Right renal pelvis (tissue), 4 donors: ENCODE data around the gene SYNE2. TPM values are rescaled to one million over a fixed set of nuclear protein-coding genes. Genes with fewer than 3 reads are reported as not detected.

ENCODE experiments used
- DNase-seq, 4 donors: peaks; one replicate each; pipeline ENCODE4 v3.0.0-alpha.2; 2013; ENCODE audit warnings: low read depth in 4 of 4, low spot score in 3 of 4, missing footprints in 1 of 4
- polyA plus RNA-seq, 4 donors: library from polyadenylated mRNA; unstranded; fragments of 120-200 nt; gene quantifications; one replicate each; pipeline ENCODE4 v1.2.1, GENCODE V29; 2013; ENCODE audit not compliant: insufficient read length in 4 of 4

The SYNE2 gene
- polyA plus RNA-seq, 4 donors: 102 to 122 (median 115) TPM

DNA sequence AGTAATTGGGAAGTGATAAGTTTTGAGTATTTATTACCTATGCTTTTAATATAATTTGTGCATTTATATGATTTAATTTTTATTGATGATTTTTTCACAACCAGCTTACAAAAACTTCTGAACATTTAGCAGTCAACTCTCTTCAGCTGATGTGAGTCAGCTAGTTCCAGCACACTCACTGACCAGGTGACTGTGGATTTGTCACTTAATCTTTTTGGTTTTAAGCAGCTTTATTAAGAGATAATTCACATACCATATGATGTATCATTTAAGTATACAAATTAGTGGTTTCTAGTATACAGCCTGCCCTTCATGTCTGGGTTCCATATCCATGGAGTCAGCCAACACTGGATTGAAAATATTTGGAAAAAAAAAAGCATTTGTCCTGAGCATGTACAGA is 103.5 kb downstream of the SYNE2 start:
- no peak for DNase-seq

DNA sequence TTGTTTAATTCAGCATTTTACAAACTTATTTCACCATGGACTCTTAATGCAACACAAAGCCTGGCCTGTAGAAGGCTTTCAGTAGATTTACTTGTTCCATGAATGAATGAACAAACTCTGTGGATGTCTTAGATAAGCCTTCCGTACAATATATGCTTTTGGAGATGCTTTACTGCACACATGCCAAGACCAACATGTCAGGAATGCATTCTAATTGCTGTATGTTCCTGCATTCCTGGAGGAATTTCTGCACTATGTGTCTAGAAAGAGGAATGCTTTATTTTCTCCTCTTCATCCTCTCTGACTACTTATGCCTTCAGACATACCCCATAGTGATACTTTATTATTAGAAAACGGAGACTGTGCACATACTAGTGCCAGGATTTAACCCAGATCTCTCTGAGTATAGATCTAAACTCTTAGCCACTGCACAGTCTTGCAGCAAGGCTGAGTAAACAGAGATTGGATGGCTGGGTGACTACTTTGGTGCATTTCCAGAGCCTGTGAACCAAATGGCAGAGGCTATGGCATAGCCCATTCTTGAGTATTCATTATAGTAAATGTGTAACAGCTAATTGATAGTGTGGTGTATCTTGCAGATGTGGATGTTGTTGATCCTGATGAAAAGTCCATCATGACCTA is 108.2 kb downstream of the SYNE2 start:
- no peak for DNase-seq

DNA sequence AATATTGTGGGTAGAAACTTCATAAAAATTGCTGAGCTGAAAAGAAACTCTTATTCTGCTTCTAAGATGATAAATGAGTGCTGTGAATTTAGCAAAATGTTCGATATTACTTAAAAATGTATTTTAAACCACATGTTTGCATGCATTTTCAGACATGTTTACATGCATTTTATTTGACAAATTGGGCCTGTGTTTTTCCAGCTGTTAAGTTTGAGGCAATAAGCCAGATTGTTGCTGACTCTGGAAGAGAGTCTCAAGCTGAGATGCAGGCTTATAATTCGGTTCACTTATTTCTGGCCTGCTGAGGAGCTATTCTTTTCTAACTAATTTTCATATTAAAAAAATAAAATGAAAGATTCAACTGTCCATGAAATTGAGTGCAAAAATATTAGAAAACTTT is 110.1 kb downstream of the SYNE2 start:
- peak; percentile 23 to 61 (median 48) for DNase-seq

DNA sequence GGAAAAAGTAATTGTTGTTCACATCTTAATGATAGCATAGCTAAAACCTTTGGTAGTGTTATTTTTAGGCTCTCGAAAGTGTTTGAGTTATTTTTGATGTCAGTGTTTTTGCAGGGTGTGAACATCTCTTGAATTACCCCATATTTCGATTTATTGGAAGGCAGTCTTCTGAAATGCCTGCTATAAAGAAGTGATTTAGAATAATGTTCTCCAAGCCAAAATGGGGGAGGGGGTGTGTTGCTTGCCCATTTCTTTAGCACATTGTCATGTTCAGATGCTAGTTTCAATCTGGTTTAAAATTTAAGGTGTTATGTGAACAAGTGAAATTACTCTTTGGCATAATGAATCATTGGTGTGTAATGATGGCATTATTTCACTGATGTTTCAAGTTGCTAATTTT is 110.6 kb downstream of the SYNE2 start:
- DNase-seq: no peak

DNA sequence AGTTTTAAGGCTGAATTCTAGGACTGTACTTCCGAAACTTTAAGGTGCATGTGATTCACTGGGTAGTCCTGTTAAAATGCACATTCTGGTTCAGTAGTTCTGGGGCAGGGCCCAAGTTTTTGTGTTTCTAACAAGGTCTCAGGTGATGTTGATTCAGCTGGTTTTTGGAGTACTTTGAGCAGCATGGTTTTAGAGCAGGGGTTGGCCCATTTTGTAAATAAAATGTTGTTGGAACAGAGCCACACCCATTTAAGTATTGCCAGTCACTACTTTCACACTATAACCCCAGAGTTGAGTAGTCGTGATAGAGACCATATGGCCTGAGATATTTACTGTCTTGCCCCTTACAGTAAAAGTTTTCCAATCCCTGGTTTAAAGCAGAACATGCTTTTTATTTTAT is 111.3 kb downstream of the SYNE2 start:
- no peak for DNase-seq

DNA sequence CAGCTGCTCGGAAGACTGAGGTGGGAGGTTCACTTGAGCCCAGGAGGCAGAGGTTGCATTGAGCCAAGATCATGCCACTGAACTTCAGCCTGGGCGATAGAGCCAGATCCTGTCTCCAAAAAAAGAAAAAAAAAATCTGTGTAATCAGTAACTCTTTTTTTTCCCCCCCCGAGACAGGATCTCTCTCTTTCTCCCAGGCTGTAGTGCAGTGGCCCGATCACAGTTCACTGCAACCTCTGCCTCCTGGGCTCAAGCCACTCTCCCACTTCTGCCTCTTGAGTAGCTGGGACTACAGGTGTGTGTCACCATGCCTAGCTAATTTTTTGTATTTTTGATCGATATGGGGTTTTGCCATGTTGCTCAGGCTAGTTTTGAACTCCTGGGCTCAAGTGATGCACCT is 113.6 kb downstream of the SYNE2 start:
- no peak for DNase-seq

DNA sequence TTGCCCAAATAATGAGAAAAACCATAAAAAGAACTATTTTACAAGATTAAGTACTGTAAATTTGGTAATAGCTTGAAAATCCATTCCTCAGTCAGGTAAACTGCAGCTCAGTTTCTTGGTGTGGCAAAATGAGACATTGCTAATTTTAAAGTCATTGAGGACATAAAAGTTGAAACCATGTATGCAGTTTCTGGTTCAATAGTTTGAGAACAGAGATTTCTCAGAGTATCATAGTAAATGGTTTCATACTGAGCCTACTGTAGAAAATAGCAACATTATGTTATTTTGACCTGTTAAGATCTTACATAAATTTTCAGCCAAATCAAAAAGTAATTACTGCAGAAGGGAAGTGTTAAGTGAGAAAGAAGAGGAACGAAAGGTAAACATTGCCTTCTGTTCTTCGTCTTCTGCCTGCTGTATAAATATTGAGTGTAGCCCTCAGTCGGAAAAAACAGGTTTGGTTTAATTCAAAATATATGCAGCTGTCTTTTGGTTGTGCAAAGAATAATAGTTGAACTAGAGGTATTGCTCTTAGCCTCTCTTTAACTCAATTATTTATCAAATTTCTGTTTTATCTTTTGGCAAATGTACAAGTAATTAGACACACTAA is 119.6 kb downstream of the SYNE2 start:
- no peak for DNase-seq

DNA sequence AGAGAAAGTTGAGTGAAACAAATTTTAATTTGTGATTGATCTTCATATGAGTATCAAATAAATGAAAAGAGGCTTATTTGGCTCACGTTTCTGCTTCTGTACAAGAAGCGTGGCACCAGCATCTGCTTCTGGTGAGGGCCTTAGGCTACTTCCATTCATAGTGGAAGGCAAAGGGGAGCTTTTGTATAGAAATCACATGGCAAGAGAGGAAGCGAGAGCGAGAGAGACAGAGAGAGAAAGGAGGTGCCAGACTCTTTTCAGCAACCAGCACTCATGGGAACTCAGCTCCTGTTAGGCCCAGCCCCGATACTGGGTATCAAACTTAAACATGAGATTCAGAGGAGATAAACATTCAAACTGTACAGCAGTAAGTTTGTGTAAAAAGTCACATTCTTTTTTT is 121.4 kb downstream of the SYNE2 start:
- DNase-seq: no peak

DNA sequence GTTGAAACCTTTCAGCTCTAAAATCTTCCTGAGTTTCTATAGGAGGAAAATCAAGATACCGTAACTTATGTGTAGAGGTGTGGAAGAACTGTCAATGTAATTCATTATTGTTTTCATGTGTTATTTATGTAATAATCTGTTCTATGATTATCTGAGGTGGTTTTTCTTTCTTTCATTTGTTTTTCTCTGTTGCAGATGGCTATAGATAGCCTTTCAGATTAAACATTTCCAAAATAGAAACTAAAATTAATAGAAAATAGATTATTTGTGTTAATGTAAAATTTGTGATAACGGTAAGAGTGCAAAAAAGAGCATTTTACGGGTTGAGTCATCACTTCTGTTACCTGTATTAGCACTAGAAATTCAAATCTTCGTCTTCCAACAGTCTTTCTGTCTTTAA is 128.8 kb downstream of the SYNE2 start:
- DNase-seq: no peak

DNA sequence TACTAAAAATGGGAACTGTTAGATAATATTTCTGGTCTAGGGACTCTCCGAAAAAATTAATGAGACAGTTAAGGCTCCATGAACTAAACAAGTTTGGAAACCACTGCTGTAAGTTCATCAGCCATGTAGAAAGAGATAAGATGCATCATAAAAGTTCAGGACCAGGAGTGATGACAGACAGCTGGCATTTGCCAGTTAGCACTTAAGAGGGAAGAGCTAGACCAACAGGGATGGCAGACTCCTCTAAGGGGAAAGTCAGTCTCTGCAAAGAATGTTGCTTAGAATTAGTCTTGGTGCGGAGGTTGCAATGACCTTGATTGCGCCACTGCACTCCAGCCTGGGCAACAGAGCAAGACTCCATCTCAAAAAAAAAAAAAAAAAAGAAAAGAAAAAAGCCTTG is 129.4 kb downstream of the SYNE2 start:
- DNase-seq: no peak

DNA sequence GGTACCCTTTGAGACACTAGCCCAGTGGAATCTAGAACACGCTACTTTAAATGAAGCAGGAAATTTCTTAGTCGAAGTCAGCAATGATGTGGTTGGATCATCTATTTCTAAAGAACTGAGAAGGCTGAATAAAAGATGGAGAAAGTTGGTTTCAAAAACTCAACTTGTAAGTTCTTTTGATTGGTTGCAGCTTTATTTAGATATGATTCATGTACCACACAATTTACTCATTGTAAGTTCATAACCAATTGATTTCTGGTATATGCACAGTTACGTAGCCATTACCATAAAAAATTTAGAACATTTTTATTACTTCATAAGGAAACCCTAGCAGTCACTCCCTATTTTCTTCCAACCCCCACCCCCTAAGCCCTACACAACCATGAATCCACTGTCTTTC is 129.8 kb downstream of the SYNE2 start:
- DNase-seq: no peak

DNA sequence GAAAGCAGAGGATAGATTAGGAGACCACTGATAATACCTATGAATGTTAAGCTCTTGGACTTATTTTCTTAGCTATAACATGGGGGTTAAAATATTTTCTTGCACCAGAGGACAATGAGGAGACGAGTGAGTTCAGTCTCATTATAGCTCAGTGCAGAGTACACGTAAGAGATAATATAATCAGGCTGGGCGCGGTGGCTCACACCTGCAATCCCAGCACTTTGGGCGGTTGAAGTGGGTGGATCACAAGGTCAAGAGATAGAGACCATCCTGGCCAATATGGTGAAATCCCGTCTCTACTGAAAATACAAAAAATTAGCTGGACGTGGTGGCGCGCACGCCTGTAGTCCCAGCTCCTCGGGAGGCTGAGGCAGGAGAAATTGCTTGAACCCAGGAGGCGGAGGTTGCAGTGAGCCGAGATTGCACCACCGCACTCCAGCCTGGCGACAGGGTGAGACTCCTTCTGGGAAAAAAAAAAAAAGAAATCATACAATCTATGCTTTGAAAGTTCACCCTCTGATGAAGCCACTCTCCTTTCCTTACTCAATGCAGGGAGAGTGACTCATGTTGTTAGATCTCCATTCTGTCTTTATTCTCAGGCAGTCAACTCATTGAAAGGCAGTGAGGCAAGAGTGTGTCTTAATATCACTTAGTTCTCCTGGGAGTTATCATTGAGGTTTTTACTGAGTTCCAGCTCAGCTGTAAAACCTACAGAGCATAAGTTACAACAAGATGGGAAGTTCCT is 134.2 kb downstream of the SYNE2 start:
- no peak for DNase-seq

DNA sequence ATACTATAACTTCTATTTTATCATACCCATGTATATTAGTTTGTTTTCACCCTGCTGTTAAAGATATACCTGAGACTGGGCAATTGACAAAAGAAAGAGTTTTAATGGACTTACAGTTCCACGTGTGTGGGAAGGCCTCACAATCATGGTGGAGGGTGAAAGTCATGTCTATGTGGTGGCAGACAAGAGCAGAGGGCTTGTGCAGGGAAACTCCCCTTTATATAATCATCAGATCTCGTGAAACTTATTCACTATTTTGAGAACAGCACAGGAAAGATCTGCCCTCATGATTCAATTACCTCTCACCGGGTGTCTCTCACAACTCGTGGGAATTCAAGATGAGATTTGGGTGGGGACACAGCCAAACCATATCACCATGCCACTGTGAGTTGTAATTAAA is 135.8 kb downstream of the SYNE2 start:
- DNase-seq: no peak

DNA sequence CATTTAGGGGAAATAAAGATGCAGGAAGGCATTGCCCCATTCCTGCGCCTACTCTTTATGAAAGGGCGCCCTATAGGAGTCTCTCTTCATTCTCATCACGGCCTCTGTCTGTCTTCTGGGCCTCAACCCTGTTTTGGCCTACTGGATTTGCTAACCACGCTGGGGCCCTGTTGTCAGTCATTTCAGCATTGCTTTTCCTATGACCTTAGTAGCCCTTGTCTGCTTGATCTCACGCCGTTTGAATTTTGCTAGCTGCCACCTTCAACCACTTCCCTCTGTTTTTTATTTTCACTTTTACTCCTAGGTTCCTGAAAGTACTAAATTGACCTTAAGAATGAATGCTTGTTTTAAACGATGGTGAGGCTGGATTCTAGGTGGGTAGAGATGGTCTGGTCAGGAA is 139.0 kb downstream of the SYNE2 start:
- DNase-seq: no peak

DNA sequence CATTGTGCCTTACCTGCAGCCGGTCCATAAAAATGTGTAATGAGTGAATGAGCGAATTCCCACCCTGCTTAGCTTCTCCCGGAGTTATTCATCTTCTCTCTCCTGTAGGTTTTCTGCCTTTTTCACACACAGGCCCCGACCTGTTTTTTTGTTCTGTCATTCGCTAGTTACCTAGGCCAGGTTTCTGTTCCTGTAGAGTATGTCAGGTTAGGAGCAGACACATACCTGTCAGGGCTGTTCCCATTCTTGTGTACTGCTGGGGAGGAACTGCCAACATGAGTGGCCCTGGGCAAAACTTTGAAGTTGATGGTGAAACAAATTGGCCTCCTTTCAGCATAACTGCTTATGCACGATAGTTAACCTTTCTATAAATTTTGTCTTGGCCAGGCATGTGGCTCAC is 140.1 kb downstream of the SYNE2 start:
- no peak for DNase-seq

DNA sequence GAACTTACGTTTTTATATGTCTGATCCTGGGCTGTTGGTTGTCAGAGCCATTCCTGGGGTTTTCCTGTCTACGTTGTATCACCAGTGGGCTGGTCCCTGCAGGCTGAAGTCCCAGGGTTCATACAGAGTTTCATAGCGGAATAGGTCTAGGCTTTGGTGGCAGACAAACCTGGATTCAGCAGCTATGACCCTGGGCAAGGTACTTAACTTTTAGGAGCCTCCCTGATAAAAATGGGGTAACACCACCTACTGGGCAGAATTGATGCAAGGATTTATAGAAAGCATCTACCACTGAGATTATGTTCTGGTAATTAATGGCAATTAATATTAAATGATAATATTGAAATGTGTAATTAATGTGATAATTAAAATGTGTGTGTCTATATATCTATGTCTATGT is 141.2 kb downstream of the SYNE2 start:
- no peak for DNase-seq

DNA sequence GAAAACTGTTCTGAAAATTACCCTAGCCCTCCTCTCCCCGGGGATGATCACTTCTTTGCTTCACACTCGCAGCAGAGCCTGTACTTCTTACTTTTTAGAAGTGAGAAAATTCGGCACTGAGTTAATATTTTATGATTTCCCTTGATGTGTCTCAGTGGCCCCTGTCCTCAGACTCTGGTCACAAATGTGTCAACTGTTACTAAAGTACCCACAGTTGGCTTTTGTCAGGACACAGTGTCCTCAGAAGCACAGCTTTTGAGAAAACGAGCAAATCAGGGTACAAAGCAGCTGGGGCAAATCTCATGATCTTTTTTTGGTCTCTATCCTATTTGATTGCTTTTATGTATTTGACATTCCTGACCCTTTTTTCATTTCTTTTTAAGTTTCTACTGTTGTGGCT is 142.5 kb downstream of the SYNE2 start:
- DNase-seq: no peak

DNA sequence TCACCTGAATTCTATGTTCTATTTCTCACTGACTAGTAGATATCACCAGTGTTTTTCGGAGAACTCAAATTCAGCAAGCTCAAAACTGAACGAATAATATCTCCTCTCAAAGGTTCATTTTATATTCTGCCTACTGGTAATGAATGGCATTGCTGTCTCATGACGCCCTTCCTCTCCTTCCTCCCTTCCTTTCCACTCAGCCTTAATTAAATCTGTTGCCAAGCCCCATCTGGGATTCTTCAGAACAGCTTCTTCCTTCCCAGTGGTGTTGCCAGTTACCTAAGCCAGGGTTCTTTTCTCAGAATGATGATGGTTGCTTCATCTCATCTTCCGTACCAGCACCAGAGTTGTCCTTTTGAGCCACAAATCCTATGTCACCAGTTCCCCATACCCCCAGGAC is 143.2 kb downstream of the SYNE2 start:
- no peak for DNase-seq

DNA sequence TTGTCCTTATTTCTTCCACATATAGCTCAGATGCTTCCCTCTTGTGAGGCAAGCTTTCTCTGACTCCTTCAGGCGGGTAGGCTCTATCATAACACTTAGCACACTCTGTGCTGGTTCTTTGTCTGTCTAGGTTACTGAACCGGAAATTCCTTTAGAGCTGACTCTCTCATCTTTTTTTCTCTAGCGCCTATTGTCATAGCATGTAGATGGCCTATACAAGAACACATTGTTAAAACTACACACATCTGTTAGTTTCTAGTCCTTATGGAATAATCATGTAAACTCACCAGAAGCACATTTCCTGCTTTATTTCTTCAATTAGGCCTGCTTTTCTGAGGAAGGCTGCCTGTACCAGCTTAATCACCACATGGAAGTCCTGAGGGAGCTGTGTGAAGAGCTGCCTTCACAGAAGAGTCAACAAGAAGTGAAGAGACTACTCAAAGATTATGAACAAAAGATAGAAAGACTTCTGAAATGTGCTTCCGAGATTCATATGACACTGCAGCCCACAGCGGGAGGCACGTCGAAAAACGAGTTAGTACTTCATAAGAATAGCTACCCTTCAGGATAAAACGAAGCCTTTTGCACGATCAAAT is 143.9 kb downstream of the SYNE2 start:
- no peak for DNase-seq

DNA sequence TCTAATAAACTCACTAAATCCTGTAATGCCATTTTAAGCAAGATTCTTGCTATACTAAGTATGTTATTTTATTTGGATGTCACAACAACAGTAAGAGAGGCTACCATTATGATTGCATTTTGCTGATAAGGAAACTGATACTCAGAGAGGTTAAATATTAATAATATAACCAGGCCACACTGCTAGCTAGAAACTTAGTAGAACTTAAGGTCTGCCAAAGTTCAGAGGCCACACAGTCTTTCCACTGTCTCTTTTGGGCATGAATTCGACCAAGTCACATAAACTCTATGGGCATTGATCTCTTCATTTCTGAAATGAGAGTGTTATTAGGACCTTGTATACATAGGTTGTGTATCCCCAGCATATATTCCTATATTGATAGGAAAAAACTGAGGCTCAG is 147.9 kb downstream of the SYNE2 start:
- DNase-seq: no peak

DNA sequence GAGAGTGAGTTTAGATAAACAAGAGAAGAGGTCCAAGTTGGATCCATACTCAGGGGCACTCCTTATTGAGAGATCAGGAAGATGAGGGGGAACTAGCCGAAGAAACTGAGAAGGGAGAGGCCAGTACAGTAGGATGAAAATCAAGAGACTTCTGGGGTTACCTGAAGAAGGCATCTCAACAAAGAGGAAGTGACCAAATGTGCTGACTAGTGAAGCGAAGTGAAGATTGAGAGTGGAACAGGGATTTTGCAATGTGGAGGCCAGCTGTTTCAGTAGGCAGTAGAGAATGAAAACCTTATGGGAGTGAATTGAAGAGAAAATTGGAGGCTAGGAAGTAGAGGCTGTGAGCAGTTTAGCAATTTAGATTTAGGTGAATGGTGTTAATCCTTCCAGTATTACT is 153.0 kb downstream of the SYNE2 start:
- no peak for DNase-seq

DNA sequence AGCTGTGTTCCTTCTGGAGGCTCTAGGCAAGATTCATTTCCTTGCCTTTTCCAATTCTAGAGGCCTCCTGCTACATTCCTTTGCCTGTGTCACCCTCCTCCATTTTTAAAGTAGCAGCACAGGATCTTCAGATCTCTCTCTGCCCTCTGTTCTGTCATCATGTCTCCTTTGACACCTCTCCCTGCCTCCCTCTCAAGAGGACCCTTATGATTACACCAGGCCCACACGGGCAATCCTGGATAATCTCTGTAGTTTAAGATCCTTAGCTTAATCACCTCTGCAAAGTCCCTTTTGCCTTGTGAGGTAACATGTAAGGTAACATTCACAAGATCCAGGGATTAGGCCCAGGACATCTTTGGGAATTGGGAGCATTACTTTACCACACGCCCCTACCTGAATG is 155.2 kb downstream of the SYNE2 start:
- DNase-seq: no peak
